K562 (cell line): Measurements from ENCODE around the gene AUNIP. TPM values are rescaled to one million over a fixed set of nuclear protein-coding genes. Genes with fewer than 3 reads are reported as not detected.

ENCODE experiments used
- ARID3A ChIP-seq: IDR thresholded peaks from 2 replicates; pipeline ENCODE4 v1.6.1; 2012; ENCODE audit warnings: low read depth, low read length, improper control_type of control experiment, borderline replicate concordance
- CREB1 ChIP-seq, 2 experiments: sonication (generic) in 1 of 2; formaldehyde crosslinking in 1 of 2; IDR thresholded peaks; 2 replicates each; pipeline versions ENCODE4 v1.6.1 to v1.8.0; 2012 to 2022; ENCODE audit warnings: inconsistent platforms in 1 of 2, mild to moderate bottlenecking in 1 of 2, missing genetic modification reagents in 1 of 2, moderate library complexity in 1 of 2
- DIDO1 ChIP-seq: fragments of 450-650 bp; IDR thresholded peaks from 2 replicates; pipeline ENCODE4 v1.6.1; 2016; ENCODE audit warnings: low read depth, missing biosample characterization, missing genetic modification characterization
- DPF2 ChIP-seq: fragments of 450-650 bp; IDR thresholded peaks from 2 replicates; pipeline ENCODE4 v1.6.1; 2016
- ELF2 ChIP-seq: fragments of 250-450 bp; sonication (Bioruptor Pico); IDR thresholded peaks from 2 replicates; pipeline ENCODE4 v1.5.0; 2021; ENCODE audit warnings: mild to moderate bottlenecking
- ELF4 ChIP-seq: fragments of 450-650 bp; formaldehyde crosslinking; IDR thresholded peaks from 2 replicates; pipeline ENCODE4 v1.4.0; 2022; ENCODE audit warnings: missing genetic modification characterization
- ERF ChIP-seq: fragments of 450-650 bp; formaldehyde crosslinking; IDR thresholded peaks from 2 replicates; pipeline ENCODE4 v1.4.0; 2020; ENCODE audit warnings: mild to moderate bottlenecking, mixed read lengths
- FOXJ2 ChIP-seq: fragments of 200-800 bp; sonication (Bioruptor generic); IDR thresholded peaks from 2 replicates; pipeline ENCODE4 v1.6.1; 2016; ENCODE audit warnings: missing genetic modification characterization, missing compliant biosample characterization
- GTF2E2 ChIP-seq: fragments of 200-800 bp; sonication (Bioruptor generic); IDR thresholded peaks from 2 replicates; pipeline ENCODE4 v1.6.1; 2016; ENCODE audit warnings: missing genetic modification characterization, missing compliant biosample characterization
- MNT ChIP-seq, 2 experiments: fragments of 450-650 bp; conservative IDR thresholded peaks; 2 replicates each; pipeline ENCODE4 v1.6.1; 2017; ENCODE audit warnings: mild to moderate bottlenecking in 2 of 2, moderate library complexity in 2 of 2
- NFIC ChIP-seq: fragments of 450-650 bp; IDR thresholded peaks from 2 replicates; pipeline ENCODE4 v1.6.1; 2017; ENCODE audit warnings: mild to moderate bottlenecking, inconsistent platforms
- NRF1 ChIP-seq, 2 experiments: fragments of 450-650 bp; IDR thresholded peaks in 1 of 2; conservative IDR thresholded peaks in 1 of 2; 2 replicates each; pipeline ENCODE4 v1.6.1; 2014; ENCODE audit warnings: mild to moderate bottlenecking in 2 of 2
- SAFB ChIP-seq: fragments of 200-400 bp; formaldehyde crosslinking; IDR thresholded peaks from 2 replicates; pipeline ENCODE4 v1.6.1; 2017; ENCODE audit warnings: low read depth, low read length, borderline replicate concordance
- SP1 ChIP-seq: sonication (generic); formaldehyde crosslinking; IDR thresholded peaks from 2 replicates; pipeline ENCODE4 v1.8.1; 2022; ENCODE audit warnings: mild to moderate bottlenecking, missing genetic modification reagents
- TAF9B ChIP-seq: fragments of 450-650 bp; IDR thresholded peaks from 2 replicates; pipeline ENCODE4 v1.6.1; 2018; ENCODE audit warnings: mild to moderate bottlenecking; ENCODE audit not compliant: partially characterized antibody
- THRB ChIP-seq: fragments of 450-650 bp; formaldehyde crosslinking; conservative IDR thresholded peaks from 2 replicates; pipeline ENCODE4 v1.4.0; 2022; ENCODE audit warnings: mild to moderate bottlenecking, missing genetic modification characterization
- ZC3H4 ChIP-seq: sonication (generic); formaldehyde crosslinking; IDR thresholded peaks from 2 replicates; pipeline ENCODE4 v1.9.0; 2021; ENCODE audit warnings: missing genetic modification reagents, borderline replicate concordance
- ZNF174 ChIP-seq: fragments of 250-450 bp; sonication (Bioruptor Pico); IDR thresholded peaks from 2 replicates; pipeline ENCODE4 v1.4.0; 2020; ENCODE audit warnings: mild to moderate bottlenecking
- polyA plus RNA-seq, 8 experiments: library from polyadenylated mRNA; depleted of rRNA in 4 of 8; stranded (reverse) in 5 of 8; unstranded in 3 of 8; fragments of >200 nt; fragmentation: Nextera tagmentation in 2 of 8; fragmentation: Illumina TruSeq in 1 of 8; extraction: Ambion mirVana in 2 of 8; extraction: Trizol in 1 of 8; gene quantifications; 2 replicates each; pipeline versions ENCODE4 v1.2.1 to v1.2.3, GENCODE V29; 2011 to 2014; ENCODE audit warnings: inconsistent platforms in 1 of 8, missing spikeins in 1 of 8
- total RNA-seq, 7 experiments: library from RNA; depleted of rRNA in 6 of 7; stranded (reverse); fragments of >200 nt in 6 of 7; fragmentation: Illumina TruSeq in 2 of 7; extraction: Trizol in 2 of 7; gene quantifications; 2 replicates each; pipeline versions ENCODE4 v1.2.1 to v1.2.3, GENCODE V29; 2011 to 2021; ENCODE audit warnings: low replicate concordance in 1 of 7
- TF ChIP-seq, protein P1 (sequence below): fragments of 450-650 bp; IDR thresholded peaks from 2 replicates; pipeline ENCODE4 v1.7.0; 2016; ENCODE audit warnings: borderline replicate concordance

Gene AUNIP
- total and polyA plus RNA-seq, 9 of the 15 experiments (the other 6 are each of a cell fraction or from before 2014, with no cell fraction given), result 12.1 to 53.8 (median 47.1) TPM

- peak; percentile 78 for TF ChIP-seq THRB (CRISPR knock-in tag)
- peak; percentile 53; the same call in 1 of the 2 replicates for TF ChIP-seq SAFB
- TF ChIP-seq DPF2, result 0 out of 2 replicates have a peak, but pooled peaks have one; percentile 23
- TF ChIP-seq TAF9B, result no peak
- TF ChIP-seq ELF4 (CRISPR knock-in tag), result peak; percentile 82
- TF ChIP-seq GTF2E2, result peak; percentile 54; the same call in 1 of the 2 replicates
- TF ChIP-seq ZNF174 (CRISPR knock-in tag), result no peak
- TF ChIP-seq ERF, result peak; percentile 12; the same call in 1 of the 2 replicates
- TF ChIP-seq DIDO1, result no peak
- TF ChIP-seq CREB1 (IDR thresholded peaks at IDR 0.05), result no peak; the same call in 1 of the 2 replicates
- no peak; the same call in 1 of the 2 replicates for TF ChIP-seq CREB1 (CRISPR knock-in tag; IDR thresholded peaks at IDR 0.05)
- TF ChIP-seq MNT (conservative IDR thresholded peaks at IDR 0.05), result peak in 1 of 2 experiments; percentile 33; a peak in 1 of 4 replicates
- no peak for TF ChIP-seq ELF2
- no peak for TF ChIP-seq FOXJ2 (tag)
- TF ChIP-seq, protein P1, sequence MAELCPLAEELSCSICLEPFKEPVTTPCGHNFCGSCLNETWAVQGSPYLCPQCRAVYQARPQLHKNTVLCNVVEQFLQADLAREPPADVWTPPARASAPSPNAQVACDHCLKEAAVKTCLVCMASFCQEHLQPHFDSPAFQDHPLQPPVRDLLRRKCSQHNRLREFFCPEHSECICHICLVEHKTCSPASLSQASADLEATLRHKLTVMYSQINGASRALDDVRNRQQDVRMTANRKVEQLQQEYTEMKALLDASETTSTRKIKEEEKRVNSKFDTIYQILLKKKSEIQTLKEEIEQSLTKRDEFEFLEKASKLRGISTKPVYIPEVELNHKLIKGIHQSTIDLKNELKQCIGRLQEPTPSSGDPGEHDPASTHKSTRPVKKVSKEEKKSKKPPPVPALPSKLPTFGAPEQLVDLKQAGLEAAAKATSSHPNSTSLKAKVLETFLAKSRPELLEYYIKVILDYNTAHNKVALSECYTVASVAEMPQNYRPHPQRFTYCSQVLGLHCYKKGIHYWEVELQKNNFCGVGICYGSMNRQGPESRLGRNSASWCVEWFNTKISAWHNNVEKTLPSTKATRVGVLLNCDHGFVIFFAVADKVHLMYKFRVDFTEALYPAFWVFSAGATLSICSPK, result 0 out of 2 replicates have a peak, but pooled peaks have one; percentile 32
- peak; percentile 83 to 87 for TF ChIP-seq NRF1 (conservative IDR thresholded peaks at IDR 0.05 in 1 of 2, IDR thresholded peaks at IDR 0.05 in 1 of 2)
- peak; percentile 3; the same call in 1 of the 2 replicates for TF ChIP-seq NFIC
- no peak for TF ChIP-seq ARID3A
- TF ChIP-seq ZC3H4 (CRISPR knock-in tag), result peak; percentile 28; the same call in 1 of the 2 replicates
- no peak; the same call in 1 of the 2 replicates for TF ChIP-seq SP1 (CRISPR knock-in tag)
These were observed 38.8 kb downstream of the AUNIP start (continued) for GRCh38 chr1:25820247-25821111.
